Uterus (tissue), 4 donors: ENCODE measurements around the gene BCOR. TPM values are rescaled to one million over a fixed set of nuclear protein-coding genes. Genes with fewer than 3 reads are reported as not detected.

Experiments
- DNase-seq, 2 donors: peaks; one replicate each; pipeline ENCODE4 v3.0.0-alpha.2; 2019 to 2020
- H3K27ac ChIP-seq, 2 donors: fragments of 200-600 bp; sonication (generic); 1 replicate in 1 of 2; 2 replicates in 1 of 2; pipeline ENCODE4 v1.5.1; 2016 to 2018
- H3K27me3 ChIP-seq, 2 donors: fragments of 200-600 bp; sonication (generic); one replicate each; pipeline ENCODE4 v1.5.1; 2018 to 2019; ENCODE audit warnings: control low read depth in 1 of 2
- H3K36me3 ChIP-seq, 2 donors: fragments of 200-600 bp; sonication (generic); one replicate each; pipeline ENCODE4 v1.5.1; 2019; ENCODE audit warnings: control low read depth in 1 of 2
- H3K4me1 ChIP-seq, 2 donors: fragments of 200-600 bp; sonication (generic); one replicate each; pipeline ENCODE4 v1.5.1; 2018 to 2019; ENCODE audit warnings: control low read depth in 1 of 2
- H3K4me3 ChIP-seq, 2 donors: fragments of 200-600 bp; sonication (generic); 1 replicate in 1 of 2; 2 replicates in 1 of 2; pipeline ENCODE4 v1.5.1; 2018 to 2019; ENCODE audit warnings: mild to moderate bottlenecking in 1 of 2
- H3K9me3 ChIP-seq, 2 donors: fragments of 200-600 bp; sonication (generic); one replicate each; pipeline ENCODE4 v1.5.1; 2019; ENCODE audit warnings: control low read depth in 1 of 2
- POLR2A ChIP-seq, 2 donors: fragments of 450-650 bp; IDR thresholded peaks; one replicate each; pipeline ENCODE4 v1.6.1; 2016; ENCODE audit warnings: antibody characterized with exemption in 2 of 2, mild to moderate bottlenecking in 1 of 2, moderate library complexity in 1 of 2
- intact Hi-C: fragments of 100-400 bp; cut with DNase I; formaldehyde crosslinking; loops from one replicate; pipeline ENCODE4 v1.15.1; 2023; ENCODE audit warnings: low total_unique reads
- total RNA-seq, 4 donors: library from RNA; depleted of rRNA in 3 of 4; stranded (reverse); fragments of >200 nt in 3 of 4; gene quantifications; one replicate each; pipeline versions ENCODE4 v1.1.0 to v1.2.4, GENCODE V29; 2014 to 2023
- TF ChIP-seq, protein P1 (sequence below), 4 experiments: fragments of 200-600 bp in 2 of 4; fragments of 450-650 bp in 2 of 4; sonication (generic) in 2 of 4; IDR thresholded peaks; one replicate each; pipeline ENCODE4 v1.5.1; 2016 to 2019; ENCODE audit warnings: antibody characterized with exemption in 4 of 4, mild to moderate bottlenecking in 2 of 4, moderate library complexity in 1 of 4
- donor health status: DM: yes; HTN: yes; CAD: no.

BCOR gene
- total RNA-seq, 4 donors from 2014 or later = 10.0 to 42.4 (median 26.4) TPM

DNA sequence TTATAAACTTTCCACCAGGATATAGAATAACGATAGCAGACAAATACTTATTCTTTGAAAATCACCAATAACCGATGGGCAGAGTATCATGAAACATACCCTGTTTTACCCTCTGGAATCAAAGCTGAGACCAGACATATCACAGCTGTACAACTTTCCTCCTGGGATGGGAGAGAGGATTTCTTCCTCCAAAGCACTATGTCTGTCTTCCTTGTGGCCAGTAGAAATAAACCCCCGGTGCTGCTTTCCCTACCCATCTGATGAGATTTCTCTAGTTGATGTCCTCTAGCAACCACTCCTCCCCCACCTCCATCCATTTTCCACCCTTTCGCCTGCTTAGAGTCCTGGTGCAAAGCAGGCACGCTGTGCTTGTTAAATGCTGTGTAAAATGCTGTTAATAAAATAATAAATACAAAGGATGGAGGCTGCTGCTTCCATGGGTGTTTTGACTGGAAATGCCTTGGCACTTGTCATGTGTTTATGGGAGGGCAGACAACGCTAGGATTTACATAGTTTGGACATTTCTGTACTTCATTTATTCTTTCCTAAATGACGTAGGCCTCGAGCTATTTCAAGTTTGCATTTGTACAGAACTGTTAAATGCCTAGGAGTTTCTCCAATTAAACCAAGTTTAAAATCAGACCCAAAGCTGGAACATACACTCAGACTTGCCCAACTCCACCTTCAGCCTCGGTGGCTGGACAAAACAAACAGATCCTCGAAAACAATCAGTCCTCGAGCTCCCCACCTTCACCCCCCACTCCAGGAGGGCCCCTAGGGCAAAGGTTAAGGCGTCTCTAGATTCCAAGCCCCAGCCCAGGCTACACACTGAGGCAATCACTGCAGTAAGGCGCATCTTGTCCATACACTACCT lies 10.1 kb downstream of the BCOR start:
- Histone ChIP-seq H3K9me3 (no peaks in the 10 kb centered on the region), H3K4me1 (no peaks in the 10 kb centered on the region), H3K4me3 (no peak overlapping the region), H3K27me3 (no peaks in the 10 kb centered on the region), H3K36me3 (no peaks in the 10 kb centered on the region), H3K27ac (peak overlapping the region in 1 of 2 donors; percentile 50)
- intact Hi-C loops = no loop called here
- DNase-seq = no peak
- no peak for TF ChIP-seq POLR2A (IDR thresholded peaks at IDR 0.05)

DNA sequence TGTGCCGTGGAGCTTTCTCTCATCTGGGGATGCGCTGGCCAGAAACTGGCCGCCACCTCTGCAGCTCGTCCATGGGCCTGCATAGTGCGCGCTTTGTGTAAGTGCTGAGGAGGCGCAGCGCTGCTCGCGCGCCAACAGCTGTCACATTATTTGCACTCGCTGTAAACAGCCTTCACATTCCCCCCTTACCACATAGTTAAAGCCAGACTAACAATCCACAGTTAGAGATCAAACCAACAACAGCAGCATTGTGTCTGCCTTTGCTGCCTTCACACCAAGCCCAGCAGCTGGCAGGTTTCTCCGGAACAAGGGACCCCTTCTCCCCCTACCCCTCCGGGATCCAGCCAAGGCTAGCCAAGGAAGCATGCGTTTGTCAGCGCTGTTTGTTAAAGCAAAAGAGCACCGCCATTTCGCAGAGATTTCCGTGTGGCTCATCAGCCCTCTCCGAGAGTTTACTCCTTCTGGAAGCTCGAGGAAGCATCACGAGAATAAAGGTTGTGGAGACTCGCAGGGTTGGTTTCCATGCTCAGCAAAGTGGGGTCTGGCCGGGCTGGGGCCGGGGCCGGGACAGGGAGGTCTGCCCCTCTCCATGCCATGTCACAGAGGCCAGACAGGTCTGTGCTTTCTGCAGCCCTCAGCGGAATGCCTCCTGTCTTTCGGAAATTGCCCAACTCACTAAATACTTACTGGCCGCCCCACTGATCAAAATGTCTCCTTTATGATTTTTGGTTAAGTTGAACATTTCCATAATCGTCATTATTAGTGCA lies 11.0 kb downstream of the BCOR start:
- Histone ChIP-seq H3K27me3 (no peaks in the 10 kb centered on the region), H3K4me1 (no peaks in the 10 kb centered on the region), H3K27ac (peak overlapping the region in 1 of 2 donors; percentile 44), H3K36me3 (no peaks in the 10 kb centered on the region), H3K4me3 (no peak overlapping the region), H3K9me3 (no peaks in the 10 kb centered on the region)
- intact Hi-C loops = no loop called here
- no peak for TF ChIP-seq POLR2A (IDR thresholded peaks at IDR 0.05)
- TF ChIP-seq, protein P1, sequence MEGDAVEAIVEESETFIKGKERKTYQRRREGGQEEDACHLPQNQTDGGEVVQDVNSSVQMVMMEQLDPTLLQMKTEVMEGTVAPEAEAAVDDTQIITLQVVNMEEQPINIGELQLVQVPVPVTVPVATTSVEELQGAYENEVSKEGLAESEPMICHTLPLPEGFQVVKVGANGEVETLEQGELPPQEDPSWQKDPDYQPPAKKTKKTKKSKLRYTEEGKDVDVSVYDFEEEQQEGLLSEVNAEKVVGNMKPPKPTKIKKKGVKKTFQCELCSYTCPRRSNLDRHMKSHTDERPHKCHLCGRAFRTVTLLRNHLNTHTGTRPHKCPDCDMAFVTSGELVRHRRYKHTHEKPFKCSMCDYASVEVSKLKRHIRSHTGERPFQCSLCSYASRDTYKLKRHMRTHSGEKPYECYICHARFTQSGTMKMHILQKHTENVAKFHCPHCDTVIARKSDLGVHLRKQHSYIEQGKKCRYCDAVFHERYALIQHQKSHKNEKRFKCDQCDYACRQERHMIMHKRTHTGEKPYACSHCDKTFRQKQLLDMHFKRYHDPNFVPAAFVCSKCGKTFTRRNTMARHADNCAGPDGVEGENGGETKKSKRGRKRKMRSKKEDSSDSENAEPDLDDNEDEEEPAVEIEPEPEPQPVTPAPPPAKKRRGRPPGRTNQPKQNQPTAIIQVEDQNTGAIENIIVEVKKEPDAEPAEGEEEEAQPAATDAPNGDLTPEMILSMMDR (IDR thresholded peaks at IDR 0.05) = no peak
- DNase-seq = no peak

DNA sequence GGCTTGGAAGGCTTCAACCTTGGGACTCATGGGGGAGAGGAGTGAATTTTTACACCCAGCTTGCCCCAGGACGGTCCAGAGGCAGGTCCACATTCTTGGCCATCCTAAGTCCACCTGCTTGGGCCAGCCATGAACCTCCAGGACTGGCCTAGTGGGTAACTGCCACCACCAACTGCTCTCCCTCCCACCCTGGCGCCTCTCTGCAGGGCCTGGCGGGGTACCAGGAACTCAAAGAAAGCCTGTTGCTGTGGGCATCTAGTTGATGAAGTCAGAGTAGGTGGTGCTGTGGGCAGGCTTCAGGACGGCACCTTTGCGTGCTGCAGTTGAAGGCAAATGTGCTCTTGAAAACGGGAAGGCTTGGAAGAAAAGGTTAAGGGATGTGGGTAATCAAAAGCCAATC lies 12.0 kb downstream of the BCOR start:
- Histone ChIP-seq H3K9me3 (no peaks in the 10 kb centered on the region), H3K4me1 (no peaks in the 10 kb centered on the region), H3K4me3 (no peak overlapping the region), H3K27me3 (no peaks in the 10 kb centered on the region), H3K36me3 (no peaks in the 10 kb centered on the region), H3K27ac (peak overlapping the region in 1 of 2 donors; percentile 44)
- TF ChIP-seq, protein P1 (IDR thresholded peaks at IDR 0.05) = no peak
- TF ChIP-seq POLR2A (IDR thresholded peaks at IDR 0.05) = no peak
- intact Hi-C loops = no loop called here
- DNase-seq = no peak

DNA sequence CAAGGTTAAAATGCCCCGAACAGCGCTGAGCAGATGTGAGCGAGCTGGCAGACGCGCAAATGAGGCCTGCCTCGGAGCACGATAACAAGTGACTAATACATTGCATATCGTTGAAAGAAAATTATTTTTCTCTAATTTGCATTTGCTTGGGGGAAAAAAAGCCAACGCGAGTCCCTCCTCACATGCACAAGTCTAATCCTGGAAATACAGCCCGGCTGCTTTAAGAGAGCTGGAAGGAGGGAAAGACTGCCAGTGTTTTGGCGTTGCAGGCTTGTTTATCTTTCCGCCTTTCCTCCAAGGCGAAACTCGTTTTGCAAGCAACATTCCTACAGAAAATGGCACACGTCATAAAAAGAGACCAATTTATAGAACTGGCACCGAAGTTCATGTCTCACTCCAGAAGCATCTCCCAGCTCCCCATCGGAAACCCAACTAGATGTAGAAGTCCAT lies 12.6 kb downstream of the BCOR start:
- DNase-seq = no peak
- H3K27me3 ChIP-seq = no peaks in the 10 kb centered on the region
- intact Hi-C loops = no loop called here
- no peak overlapping the region for H3K4me3 ChIP-seq
- peak overlapping the region in 1 of 2 donors; percentile 44 for H3K27ac ChIP-seq
- H3K36me3 ChIP-seq = no peaks in the 10 kb centered on the region
- TF ChIP-seq POLR2A (IDR thresholded peaks at IDR 0.05) = no peak
- TF ChIP-seq, protein P1 (IDR thresholded peaks at IDR 0.05) = no peak
- H3K9me3 ChIP-seq = no peaks in the 10 kb centered on the region
- no peaks in the 10 kb centered on the region for H3K4me1 ChIP-seq

DNA sequence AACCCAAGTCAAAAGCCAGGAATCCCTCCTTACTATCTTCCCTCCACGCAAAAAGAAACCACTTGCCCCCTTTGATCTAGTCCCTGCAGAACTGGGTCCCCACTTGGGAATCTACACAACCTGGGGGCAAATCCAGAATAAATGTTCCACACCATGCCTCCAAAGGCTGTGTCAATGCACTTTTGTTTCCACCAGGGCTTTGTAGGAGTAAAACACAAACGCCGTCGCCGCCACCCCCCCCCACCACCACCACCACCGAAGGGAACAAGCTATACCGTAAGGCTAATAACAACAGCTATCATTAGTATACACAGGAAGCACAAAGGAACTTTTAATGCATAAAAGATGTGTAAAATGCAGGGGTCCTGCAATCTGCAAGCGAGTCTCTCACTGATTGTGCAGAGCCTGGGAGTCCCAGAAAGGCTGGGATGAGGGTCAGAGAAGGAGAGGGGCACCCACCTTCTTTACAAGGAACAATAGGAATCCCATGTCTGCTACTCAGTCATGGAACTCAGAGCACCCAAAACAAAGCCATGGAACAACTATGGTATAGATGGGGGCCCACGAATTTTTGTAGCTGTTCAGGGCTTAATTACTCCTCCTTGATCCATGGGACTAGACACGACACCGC lies 13.2 kb downstream of the BCOR start:
- no peaks in the 10 kb centered on the region for H3K36me3 ChIP-seq
- H3K4me1 ChIP-seq = no peaks in the 10 kb centered on the region
- TF ChIP-seq, protein P1 (IDR thresholded peaks at IDR 0.05) = no peak
- no peak for TF ChIP-seq POLR2A (IDR thresholded peaks at IDR 0.05)
- H3K27me3 ChIP-seq = no peaks in the 10 kb centered on the region
- H3K9me3 ChIP-seq = no peaks in the 10 kb centered on the region
- peak overlapping the region in 1 of 2 donors; percentile 33 for H3K4me3 ChIP-seq
- peak overlapping the region in 1 of 2 donors; percentile 24 for H3K27ac ChIP-seq
- no peak for DNase-seq
- intact Hi-C loops = no loop called here
